B cell (primary cell): ENCODE results near the gene HIBADH. TPM values are rescaled to one million over a fixed set of nuclear protein-coding genes. Genes with fewer than 3 reads are reported as not detected.

Source experiments
- ATAC-seq: fragments of 200-7000 bp; cut with Tn5 transposase; one replicate; pipeline ENCODE4 v1.10.0; 2021; ENCODE audit warnings: low read depth, mild to moderate bottlenecking, moderate number of reproducible peaks, moderate library complexity
- CTCF ChIA-PET: fragments of 350-600 bp; sonication (Branson Sonifier 250); formaldehyde crosslinking; loops from one replicate; lab custom pipeline; 2021; ENCODE audit warnings: antibody characterized with exemption, inconsistent platforms; lab: Charles Lee
- POLR2A ChIA-PET: fragments of 350-600 bp; sonication (Branson Sonifier 250); formaldehyde crosslinking; loops from one replicate; lab custom pipeline; 2021; ENCODE audit warnings: antibody characterized with exemption; lab: Charles Lee
- DNase-seq: peaks from one replicate; pipeline ENCODE4 v3.0.0; 2013
- H2AFZ ChIP-seq: 2 replicates; pipeline ENCODE4 v1.6.1; 2012; ENCODE audit warnings: mild to moderate bottlenecking, low read depth, low read length; ENCODE audit not compliant: insufficient read depth, poor library complexity, severe bottlenecking
- H3K27ac ChIP-seq, 2 donors: 1 replicate in 1 of 2; 2 replicates in 1 of 2; pipeline ENCODE4 v1.5.1; 2012 to 2013; ENCODE audit warnings: low read length in 2 of 2, mild to moderate bottlenecking in 2 of 2, moderate library complexity in 1 of 2
- H3K27me3 ChIP-seq, 4 experiments: fragments of 200-600 bp in 1 of 4; sonication (generic) in 1 of 4; replicated peaks in 1 of 4; 1 replicate in 2 of 4; 2 replicates in 2 of 4; pipeline versions ENCODE4 v1.6.1 to v1.7.0; 2013 to 2016; ENCODE audit warnings: low read length in 3 of 4, mild to moderate bottlenecking in 2 of 4, mixed read lengths in 1 of 4, moderate library complexity in 1 of 4; ENCODE audit not compliant: insufficient read depth in 4 of 4, control insufficient read depth in 3 of 4; ENCODE audit errors: control extremely low read depth in 1 of 4
- H3K36me3 ChIP-seq, 2 experiments: replicated peaks in 1 of 2; 1 replicate in 1 of 2; 2 replicates in 1 of 2; pipeline versions ENCODE4 v1.6.1 to v1.7.1; 2013; ENCODE audit warnings: low read length in 1 of 2; ENCODE audit not compliant: insufficient read depth in 2 of 2, control insufficient read depth in 1 of 2; ENCODE audit errors: control extremely low read depth in 1 of 2, extremely low read depth in 1 of 2
- H3K4me1 ChIP-seq, 2 donors: fragments of 200-600 bp in 1 of 2; sonication (generic) in 1 of 2; 1 replicate in 1 of 2; 2 replicates in 1 of 2; pipeline versions ENCODE4 v1.5.1 to v1.6.1; 2013 to 2017; ENCODE audit warnings: low read length in 2 of 2; ENCODE audit not compliant: control insufficient read depth in 2 of 2, insufficient read depth in 2 of 2
- H3K4me2 ChIP-seq: replicated peaks from 2 replicates; pipeline ENCODE3; 2012; ENCODE audit warnings: mild to moderate bottlenecking, low read depth, low read length; ENCODE audit not compliant: poor library complexity, severe bottlenecking
- H3K4me3 ChIP-seq, 5 experiments: fragments of 200-600 bp in 1 of 5; sonication (generic) in 1 of 5; 1 replicate in 3 of 5; 2 replicates in 2 of 5; pipeline versions ENCODE4 v1.5.1 to v1.7.0; 2011 to 2016; ENCODE audit warnings: low read length in 4 of 5, mild to moderate bottlenecking in 4 of 5, low read depth in 2 of 5, control low read depth in 1 of 5, moderate library complexity in 1 of 5; ENCODE audit not compliant: insufficient read depth in 1 of 5; ENCODE audit errors: control extremely low read depth in 1 of 5, extremely low read depth in 1 of 5
- H3K79me2 ChIP-seq: fragments of 200-600 bp; sonication (generic); one replicate; pipeline ENCODE4 v1.6.0; 2016; ENCODE audit warnings: low read length; ENCODE audit not compliant: control insufficient read depth, insufficient read depth
- H3K9ac ChIP-seq: fragments of 200-600 bp; sonication (generic); 2 replicates; pipeline ENCODE4 v1.6.1; 2017; ENCODE audit warnings: mild to moderate bottlenecking, low read length, moderate library complexity
- H3K9me3 ChIP-seq, 3 donors: one replicate each; pipeline versions ENCODE4 v1.6.1 to v1.7.1; 2013; ENCODE audit warnings: low read length in 2 of 3; ENCODE audit not compliant: control insufficient read depth in 2 of 3, insufficient read depth in 1 of 3; ENCODE audit errors: control extremely low read depth in 1 of 3
- H4K20me1 ChIP-seq: 2 replicates; pipeline ENCODE4 v1.6.0; 2012; ENCODE audit warnings: mild to moderate bottlenecking, low read length; ENCODE audit not compliant: insufficient read depth, control insufficient read depth, poor library complexity, severe bottlenecking
- H3K27ac Mint-ChIP-seq: one replicate; pipeline ENCODE4 v1.8.0; 2021; ENCODE audit warnings: mixed read lengths
- H3K27me3 Mint-ChIP-seq: one replicate; pipeline ENCODE4 v1.8.0; 2021; ENCODE audit warnings: mixed read lengths
- H3K4me1 Mint-ChIP-seq: one replicate; pipeline ENCODE4 v1.8.0; 2021; ENCODE audit warnings: mixed read lengths
- H3K4me3 Mint-ChIP-seq: one replicate; pipeline ENCODE4 v1.8.0; 2021; ENCODE audit warnings: mixed read lengths
- H3K9me3 Mint-ChIP-seq: one replicate; pipeline ENCODE4 v1.8.0; 2022; ENCODE audit warnings: mixed read lengths; ENCODE audit not compliant: insufficient read depth
- EZH2 ChIP-seq: IDR thresholded peaks from 2 replicates; pipeline ENCODE4 v1.6.1; 2012; ENCODE audit warnings: borderline replicate concordance, low read depth, mild to moderate bottlenecking, moderate library complexity, low read length; ENCODE audit not compliant: insufficient read depth, poor library complexity, severe bottlenecking
- WGBS: methylation state at CpG from one replicate; pipeline ENCODE4 v1.1.5; 2013; ENCODE audit warnings: missing lambda C conversion rate; ENCODE audit not compliant: insufficient coverage; 5-methylcytosine and 5-hydroxymethylcytosine counted together
- intact Hi-C: fragments of 100-400 bp; cut with micrococcal nuclease; formaldehyde crosslinking; loops from one replicate; pipeline ENCODE4 v1.10.0; 2022
- polyA plus RNA-seq: library from polyadenylated mRNA; depleted of rRNA; stranded (reverse); fragments of >200 nt; gene quantifications from 2 replicates; pipeline ENCODE4 v1.2.3, GENCODE V29; 2012
- total RNA-seq, 2 donors: library from RNA; stranded (reverse); fragments of 120-200 nt in 1 of 2; gene quantifications; 1 replicate in 1 of 2; 2 replicates in 1 of 2; pipeline versions ENCODE4 v1.2.3 to v1.2.4, GENCODE V29; 2013 to 2022
- TF ChIP-seq, protein P1 (sequence below): fragments of 200-600 bp; IDR thresholded peaks from one replicate; pipeline ENCODE4 v1.8.0; 2022; ENCODE audit warnings: antibody characterized with exemption, mild to moderate bottlenecking

Gene HIBADH
- total and polyA plus RNA-seq, 2 donors (not counting 1 experiment from before 2014, with no cell fraction given): 6.9 to 14.1 TPM

DNA sequence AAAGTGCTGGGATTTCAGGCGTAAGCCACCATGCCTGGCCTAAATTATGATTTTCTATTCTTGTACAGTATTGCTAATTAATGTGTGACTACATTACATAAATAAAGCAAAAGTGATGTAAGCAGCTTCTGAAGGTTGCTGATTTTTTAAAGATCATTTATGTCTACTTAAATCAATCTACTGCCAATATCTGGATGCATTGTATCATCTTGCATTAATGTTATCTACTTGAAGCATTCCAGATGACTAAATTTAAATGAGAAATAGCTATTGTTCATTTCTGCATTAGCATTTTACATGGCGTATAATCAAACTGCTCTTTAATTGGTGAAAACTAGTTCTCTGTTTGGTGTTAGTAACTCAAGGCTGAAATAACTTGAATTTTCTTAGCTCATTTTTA is 37.1 kb upstream of the HIBADH start:
- peaks cover 16% of the 10 kb centered on the region for H3K4me1 Mint-ChIP-seq
- ChIA-PET CTCF (no interaction called here), POLR2A (interaction anchor here (0.6 to 1.2 kb wide), 2 partner anchors 29 to 40 kb away, joined by 3 to 4 read pairs; no protein-coding TSS in a partner anchor)
- H3K9ac ChIP-seq: no peak overlapping the region
- H4K20me1 ChIP-seq: no peaks in the 10 kb centered on the region
- H3K9me3 ChIP-seq: no peaks in the 10 kb centered on the region
- no peak overlapping the region for H3K4me3 ChIP-seq
- H3K36me3 ChIP-seq: no peaks in the 10 kb centered on the region
- no peak for ATAC-seq
- DNase-seq: no peak
- TF ChIP-seq, protein P1, sequence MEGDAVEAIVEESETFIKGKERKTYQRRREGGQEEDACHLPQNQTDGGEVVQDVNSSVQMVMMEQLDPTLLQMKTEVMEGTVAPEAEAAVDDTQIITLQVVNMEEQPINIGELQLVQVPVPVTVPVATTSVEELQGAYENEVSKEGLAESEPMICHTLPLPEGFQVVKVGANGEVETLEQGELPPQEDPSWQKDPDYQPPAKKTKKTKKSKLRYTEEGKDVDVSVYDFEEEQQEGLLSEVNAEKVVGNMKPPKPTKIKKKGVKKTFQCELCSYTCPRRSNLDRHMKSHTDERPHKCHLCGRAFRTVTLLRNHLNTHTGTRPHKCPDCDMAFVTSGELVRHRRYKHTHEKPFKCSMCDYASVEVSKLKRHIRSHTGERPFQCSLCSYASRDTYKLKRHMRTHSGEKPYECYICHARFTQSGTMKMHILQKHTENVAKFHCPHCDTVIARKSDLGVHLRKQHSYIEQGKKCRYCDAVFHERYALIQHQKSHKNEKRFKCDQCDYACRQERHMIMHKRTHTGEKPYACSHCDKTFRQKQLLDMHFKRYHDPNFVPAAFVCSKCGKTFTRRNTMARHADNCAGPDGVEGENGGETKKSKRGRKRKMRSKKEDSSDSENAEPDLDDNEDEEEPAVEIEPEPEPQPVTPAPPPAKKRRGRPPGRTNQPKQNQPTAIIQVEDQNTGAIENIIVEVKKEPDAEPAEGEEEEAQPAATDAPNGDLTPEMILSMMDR: no peak
- no peak for TF ChIP-seq EZH2
- no peak overlapping the region for H3K27ac Mint-ChIP-seq
- H2AFZ ChIP-seq: no peak overlapping the region
- H3K4me2 ChIP-seq: no peak overlapping the region
- H3K79me2 ChIP-seq: no peaks in the 10 kb centered on the region
- no peak overlapping the region for H3K27ac ChIP-seq
- WGBS: no CpG with 5 or more reads among the region's 2 CpGs
- intact Hi-C loops: loop anchor here (5.0 kb wide), 1 partner anchor 37 kb away; the partner anchor contains the start of gene HIBADH
- H3K4me3 Mint-ChIP-seq: no peak overlapping the region
- peaks cover 9% of the 10 kb centered on the region for H3K27me3 Mint-ChIP-seq
- H3K27me3 ChIP-seq: peaks cover 0 to 5% (median 1%) of the 10 kb centered on the region in 4 experiments
- peaks cover 14 to 15% of the 10 kb centered on the region in 2 donors for H3K4me1 ChIP-seq
- H3K9me3 Mint-ChIP-seq: no peaks in the 10 kb centered on the region

GRCh38 chr7:27697861-27698430 is 35.3 kb upstream of the HIBADH start:
- Histone ChIP-seq H3K9me3 (no peaks in the 10 kb centered on the region), H4K20me1 (no peaks in the 10 kb centered on the region), H3K36me3 (no peaks in the 10 kb centered on the region), H3K4me2 (peak overlapping the region; percentile 13), H3K27ac (peak overlapping the region; percentile 64 to 73), H3K79me2 (no peaks in the 10 kb centered on the region), H3K4me3 (no peak overlapping the region), H3K9ac (peak overlapping the region; percentile 2), H3K4me1 (peaks cover 14 to 15% of the 10 kb centered on the region in 2 donors), H2AFZ (peak overlapping the region; percentile 40), H3K27me3 (peaks cover 0 to 5% (median 1%) of the 10 kb centered on the region in 4 experiments)
- Mint-ChIP-seq H3K4me1 (peaks cover 16% of the 10 kb centered on the region), H3K4me3 (peak overlapping the region; percentile 60), H3K27me3 (peaks cover 4% of the 10 kb centered on the region), H3K9me3 (no peaks in the 10 kb centered on the region), H3K27ac (peak overlapping the region; percentile 87)
- TF ChIP-seq, protein P1: no peak
- no peak for TF ChIP-seq EZH2
- POLR2A ChIA-PET: no interaction called here
- WGBS: 30% methylated on average over 3 of the region's 3 CpGs
- ATAC-seq (peak; percentile 94), DNase-seq (peak; percentile 63)
- intact Hi-C loops: loop anchor here (1.0 to 5.0 kb wide), 2 partner anchors 36 to 41 kb away; partner anchors contain the start of gene HIBADH
- CTCF ChIA-PET: interaction anchor here (1.0 to 1.5 kb wide), 3 partner anchors 35 to 43 kb away, joined by 3 read pairs; no protein-coding TSS in a partner anchor
